ENCODE results near the gene PARVB. TPM values are rescaled to one million over a fixed set of nuclear protein-coding genes. Genes with fewer than 3 reads are reported as not detected.

Gene PARVB
- total RNA-seq, 5 donors from 2014 or later (not counting 1 experiment from before 2014, with no cell fraction given): 5.9 to 13.8 (median 8.2) TPM

- POLR2A ChIA-PET: no interaction called here
- DNase-seq (no peak), ATAC-seq (replicated peaks in 1 of 4) (no peak)
- Histone ChIP-seq H3K27ac (ENCODE audit: low read length) (no peak overlapping the region), H3K4me3 (ENCODE audit: control insufficient read depth in 1 of 2, extremely low read depth in 1 of 2, low read length in 1 of 2) (no peak overlapping the region), H3K9me3 (no peaks in the 10 kb centered on the region), H3K4me1 (ENCODE audit: control insufficient read depth in 1 of 2, extremely low read depth in 1 of 2, insufficient read depth in 2 of 2, low read length in 2 of 2) (peaks cover 0 to 22% of the 10 kb centered on the region in 2 experiments), H3K27me3 (replicated peaks in 1 of 2; ENCODE audit: control insufficient read depth in 2 of 2, extremely low read depth in 1 of 2, insufficient read depth in 2 of 2, low read length in 1 of 2) (no peaks in the 10 kb centered on the region), H3K36me3 (ENCODE audit: control insufficient read depth in 2 of 2, extremely low read depth in 1 of 2, insufficient read depth in 1 of 2, low read length in 1 of 2) (peaks cover 31 to 65% of the 10 kb centered on the region in 2 donors)
- H3K4me1 Mint-ChIP-seq: peaks cover 12 to 20% (median 20%) of the 10 kb centered on the region in 3 donors
- no peak overlapping the region for H3K27ac Mint-ChIP-seq
- CTCF ChIA-PET: interaction anchor here in 1 of 2 donors (0.5 to 0.9 kb wide), 2 partner anchors 58 to 285 kb away, joined by 3 read pairs; no protein-coding TSS in a partner anchor
- H3K36me3 Mint-ChIP-seq: peaks cover 53% of the 10 kb centered on the region
- no peak overlapping the region for H3K4me3 Mint-ChIP-seq
- 95% methylated on average over 4 of the region's 5 CpGs for WGBS (ENCODE audit: insufficient coverage)
- no peaks in the 10 kb centered on the region for H3K9me3 Mint-ChIP-seq
- H3K27me3 Mint-ChIP-seq: no peaks in the 10 kb centered on the region
Measured at GRCh38 chr22:44199866-44200265, 175.8 kb downstream of the PARVB start.

- H3K27ac Mint-ChIP-seq: no peak overlapping the region
- Histone ChIP-seq H3K9me3 (no peaks in the 10 kb centered on the region), H3K4me1 (ENCODE audit: control insufficient read depth in 1 of 2, extremely low read depth in 1 of 2, insufficient read depth in 2 of 2, low read length in 2 of 2) (peaks cover 0 to 22% of the 10 kb centered on the region in 2 experiments), H3K27ac (ENCODE audit: low read length) (no peak overlapping the region), H3K36me3 (ENCODE audit: control insufficient read depth in 2 of 2, extremely low read depth in 1 of 2, insufficient read depth in 1 of 2, low read length in 1 of 2) (peaks cover 31 to 67% of the 10 kb centered on the region in 2 donors), H3K27me3 (replicated peaks in 1 of 2; ENCODE audit: control insufficient read depth in 2 of 2, extremely low read depth in 1 of 2, insufficient read depth in 2 of 2, low read length in 1 of 2) (no peaks in the 10 kb centered on the region), H3K4me3 (ENCODE audit: control insufficient read depth in 1 of 2, extremely low read depth in 1 of 2, low read length in 1 of 2) (no peak overlapping the region)
- DNase-seq: no peak
- peaks cover 9 to 17% (median 17%) of the 10 kb centered on the region in 3 donors for H3K4me1 Mint-ChIP-seq
- H3K36me3 Mint-ChIP-seq: peaks cover 51% of the 10 kb centered on the region
- no peak overlapping the region for H3K4me3 Mint-ChIP-seq
- no peak for ATAC-seq (replicated peaks in 1 of 4)
- ChIA-PET CTCF (interaction anchor here in 1 of 2 donors (0.5 kb wide), 1 partner anchor 286 kb away, joined by 3 read pairs; no protein-coding TSS in a partner anchor), POLR2A (no interaction called here)
- H3K27me3 Mint-ChIP-seq: no peaks in the 10 kb centered on the region
- no peaks in the 10 kb centered on the region for H3K9me3 Mint-ChIP-seq
- 96% methylated on average over 5 of the region's 6 CpGs for WGBS (ENCODE audit: insufficient coverage)
Measured at GRCh38 chr22:44200451-44200850, 176.3 kb downstream of the PARVB start.

- H3K36me3 Mint-ChIP-seq: peaks cover 51% of the 10 kb centered on the region
- peaks cover 13 to 17% (median 17%) of the 10 kb centered on the region in 3 donors for H3K4me1 Mint-ChIP-seq
- Histone ChIP-seq H3K4me3 (ENCODE audit: control insufficient read depth in 1 of 2, extremely low read depth in 1 of 2, low read length in 1 of 2) (no peak overlapping the region), H3K4me1 (ENCODE audit: control insufficient read depth in 1 of 2, extremely low read depth in 1 of 2, insufficient read depth in 2 of 2, low read length in 2 of 2) (peaks cover 0 to 22% of the 10 kb centered on the region in 2 experiments), H3K27me3 (replicated peaks in 1 of 2; ENCODE audit: control insufficient read depth in 2 of 2, extremely low read depth in 1 of 2, insufficient read depth in 2 of 2, low read length in 1 of 2) (no peaks in the 10 kb centered on the region), H3K27ac (ENCODE audit: low read length) (no peak overlapping the region), H3K9me3 (no peaks in the 10 kb centered on the region), H3K36me3 (ENCODE audit: control insufficient read depth in 2 of 2, extremely low read depth in 1 of 2, insufficient read depth in 1 of 2, low read length in 1 of 2) (peaks cover 31 to 71% of the 10 kb centered on the region in 2 donors)
- DNase-seq (no peak), ATAC-seq (replicated peaks in 1 of 4) (no peak)
- WGBS (ENCODE audit: insufficient coverage): 73% methylated on average over 11 of the region's 17 CpGs
- no peak overlapping the region for H3K4me3 Mint-ChIP-seq
- H3K27ac Mint-ChIP-seq: no peak overlapping the region
- H3K27me3 Mint-ChIP-seq: no peaks in the 10 kb centered on the region
- H3K9me3 Mint-ChIP-seq: no peaks in the 10 kb centered on the region
- ChIA-PET POLR2A (no interaction called here), CTCF (no interaction called here)
Measured at GRCh38 chr22:44200855-44201550, 176.9 kb downstream of the PARVB start.

- no peaks in the 10 kb centered on the region for H3K9me3 Mint-ChIP-seq
- ChIA-PET CTCF (no interaction called here), POLR2A (no interaction called here)
- H3K27me3 Mint-ChIP-seq: no peaks in the 10 kb centered on the region
- H3K4me1 ChIP-seq (ENCODE audit: control insufficient read depth in 1 of 2, extremely low read depth in 1 of 2, insufficient read depth in 2 of 2, low read length in 2 of 2): peaks cover 0 to 20% of the 10 kb centered on the region in 2 experiments
- ATAC-seq (replicated peaks in 1 of 4): no peak
- H3K27ac ChIP-seq (ENCODE audit: low read length): no peak overlapping the region
- 93% methylated on average over 8 of the region's 12 CpGs for WGBS (ENCODE audit: insufficient coverage)
- no peak overlapping the region for H3K4me3 Mint-ChIP-seq
- no peak overlapping the region for H3K4me3 ChIP-seq (ENCODE audit: control insufficient read depth in 1 of 2, extremely low read depth in 1 of 2, low read length in 1 of 2)
- DNase-seq: no peak
- H3K27ac Mint-ChIP-seq: no peak overlapping the region
- no peaks in the 10 kb centered on the region for H3K9me3 ChIP-seq
- H3K36me3 Mint-ChIP-seq: peaks cover 51% of the 10 kb centered on the region
- no peaks in the 10 kb centered on the region for H3K27me3 ChIP-seq (replicated peaks in 1 of 2; ENCODE audit: control insufficient read depth in 2 of 2, extremely low read depth in 1 of 2, insufficient read depth in 2 of 2, low read length in 1 of 2)
- H3K36me3 ChIP-seq (ENCODE audit: control insufficient read depth in 2 of 2, extremely low read depth in 1 of 2, insufficient read depth in 1 of 2, low read length in 1 of 2): peaks cover 26 to 71% of the 10 kb centered on the region in 2 donors
- H3K4me1 Mint-ChIP-seq: peaks cover 13 to 17% (median 17%) of the 10 kb centered on the region in 3 donors
Measured at GRCh38 chr22:44201665-44202064, 177.6 kb downstream of the PARVB start.

- Histone ChIP-seq H3K4me3 (ENCODE audit: control insufficient read depth in 1 of 2, extremely low read depth in 1 of 2, low read length in 1 of 2) (no peak overlapping the region), H3K9me3 (no peaks in the 10 kb centered on the region), H3K27ac (ENCODE audit: low read length) (no peak overlapping the region), H3K4me1 (ENCODE audit: control insufficient read depth in 1 of 2, extremely low read depth in 1 of 2, insufficient read depth in 2 of 2, low read length in 2 of 2) (peaks cover 0 to 22% of the 10 kb centered on the region in 2 experiments), H3K36me3 (ENCODE audit: control insufficient read depth in 2 of 2, extremely low read depth in 1 of 2, insufficient read depth in 1 of 2, low read length in 1 of 2) (peaks cover 26 to 64% of the 10 kb centered on the region in 2 donors), H3K27me3 (replicated peaks in 1 of 2; ENCODE audit: control insufficient read depth in 2 of 2, extremely low read depth in 1 of 2, insufficient read depth in 2 of 2, low read length in 1 of 2) (no peaks in the 10 kb centered on the region)
- Mint-ChIP-seq H3K9me3 (no peaks in the 10 kb centered on the region), H3K27ac (no peak overlapping the region), H3K4me3 (no peak overlapping the region), H3K4me1 (peaks cover 13 to 17% (median 17%) of the 10 kb centered on the region in 3 donors), H3K27me3 (no peaks in the 10 kb centered on the region), H3K36me3 (peaks cover 51% of the 10 kb centered on the region)
- DNase-seq (no peak), ATAC-seq (replicated peaks in 1 of 4) (no peak)
- ChIA-PET CTCF (no interaction called here), POLR2A (no interaction called here)
- WGBS (ENCODE audit: insufficient coverage): 90% methylated on average over 10 of the region's 11 CpGs
Measured at GRCh38 chr22:44202261-44202789, 178.2 kb downstream of the PARVB start.

- Mint-ChIP-seq H3K9me3 (no peaks in the 10 kb centered on the region), H3K36me3 (peaks cover 47% of the 10 kb centered on the region), H3K27ac (no peak overlapping the region), H3K4me3 (no peak overlapping the region), H3K27me3 (no peaks in the 10 kb centered on the region), H3K4me1 (peaks cover 17 to 21% (median 18%) of the 10 kb centered on the region in 3 donors)
- Histone ChIP-seq H3K27me3 (replicated peaks in 1 of 2; ENCODE audit: control insufficient read depth in 2 of 2, extremely low read depth in 1 of 2, insufficient read depth in 2 of 2, low read length in 1 of 2) (no peaks in the 10 kb centered on the region), H3K27ac (ENCODE audit: low read length) (no peak overlapping the region), H3K36me3 (ENCODE audit: control insufficient read depth in 2 of 2, extremely low read depth in 1 of 2, insufficient read depth in 1 of 2, low read length in 1 of 2) (peaks cover 26 to 59% of the 10 kb centered on the region in 2 donors), H3K9me3 (no peaks in the 10 kb centered on the region), H3K4me3 (ENCODE audit: control insufficient read depth in 1 of 2, extremely low read depth in 1 of 2, low read length in 1 of 2) (no peak overlapping the region), H3K4me1 (ENCODE audit: control insufficient read depth in 1 of 2, extremely low read depth in 1 of 2, insufficient read depth in 2 of 2, low read length in 2 of 2) (peaks cover 0 to 22% of the 10 kb centered on the region in 2 experiments)
- 74% methylated on average over 4 of the region's 6 CpGs for WGBS (ENCODE audit: insufficient coverage)
- ChIA-PET POLR2A (no interaction called here), CTCF (no interaction called here)
- no peak for ATAC-seq (replicated peaks in 1 of 4)
- no peak for DNase-seq
Measured at GRCh38 chr22:44203203-44203602, 179.1 kb downstream of the PARVB start.

All from T-cell (primary cell).